ENCODE results near the gene KRTAP10-8.

- TF ChIP-seq CTCF (IDR thresholded peaks at IDR 0.05) (no peak), POLR2AphosphoS5 (IDR thresholded peaks at IDR 0.05) (no peak), POLR2A (IDR thresholded peaks at IDR 0.05) (no peak), EP300 (IDR thresholded peaks at IDR 0.05) (no peak)
Observed at GRCh38 chr21:44639331-44639655, 27.4 kb downstream of the KRTAP10-8 start.
